GM19043 (cell line): ENCODE data around the gene DCST2.
"Not testable (repeated sequence)": the region's sequence is repeated elsewhere in the genome, so short reads cannot be mapped to it uniquely, and the experiment has no call there.

Experiments used
- ATAC-seq: cut with Tn5 transposase; IDR thresholded peaks from one replicate; pipeline ENCODE4 v1.9.1; 2021; ENCODE audit warnings: low read depth; ENCODE audit not compliant: unreplicated experiment

Gene DCST2

DNA sequence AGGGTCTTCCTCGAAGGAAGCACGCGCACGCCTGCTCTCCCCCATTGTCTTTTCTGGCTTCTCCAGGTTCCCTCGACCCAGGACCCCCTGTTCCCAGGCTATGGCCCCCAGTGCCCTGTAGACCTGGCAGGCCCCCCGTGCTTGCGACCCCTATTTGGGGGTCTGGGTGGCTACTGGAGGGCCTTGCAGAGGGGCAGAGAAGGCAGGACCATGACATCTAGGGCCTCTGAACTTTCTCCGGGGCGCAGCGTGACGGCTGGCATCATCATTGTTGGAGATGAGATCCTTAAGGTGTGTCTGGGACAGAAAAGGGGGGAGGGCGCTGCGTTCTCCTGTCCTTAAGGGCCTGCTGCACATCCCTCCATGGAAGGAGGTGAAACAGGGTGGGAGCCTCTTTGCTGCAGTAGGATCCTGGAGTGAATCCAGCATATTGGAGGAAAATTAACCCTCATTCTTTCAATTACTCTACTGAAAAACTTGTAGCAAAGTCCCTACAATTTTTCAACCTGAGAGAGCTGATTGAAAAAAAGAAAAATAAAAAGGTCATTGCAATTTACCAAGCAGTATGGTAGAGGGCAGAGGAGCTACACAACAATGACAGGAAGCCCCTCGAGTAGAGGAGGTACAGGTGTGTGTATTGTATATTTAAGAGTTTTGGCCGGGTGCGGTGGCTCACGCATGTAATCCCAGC, 49.7 kb downstream of the DCST2 start:
- ATAC-seq: no peak

DNA sequence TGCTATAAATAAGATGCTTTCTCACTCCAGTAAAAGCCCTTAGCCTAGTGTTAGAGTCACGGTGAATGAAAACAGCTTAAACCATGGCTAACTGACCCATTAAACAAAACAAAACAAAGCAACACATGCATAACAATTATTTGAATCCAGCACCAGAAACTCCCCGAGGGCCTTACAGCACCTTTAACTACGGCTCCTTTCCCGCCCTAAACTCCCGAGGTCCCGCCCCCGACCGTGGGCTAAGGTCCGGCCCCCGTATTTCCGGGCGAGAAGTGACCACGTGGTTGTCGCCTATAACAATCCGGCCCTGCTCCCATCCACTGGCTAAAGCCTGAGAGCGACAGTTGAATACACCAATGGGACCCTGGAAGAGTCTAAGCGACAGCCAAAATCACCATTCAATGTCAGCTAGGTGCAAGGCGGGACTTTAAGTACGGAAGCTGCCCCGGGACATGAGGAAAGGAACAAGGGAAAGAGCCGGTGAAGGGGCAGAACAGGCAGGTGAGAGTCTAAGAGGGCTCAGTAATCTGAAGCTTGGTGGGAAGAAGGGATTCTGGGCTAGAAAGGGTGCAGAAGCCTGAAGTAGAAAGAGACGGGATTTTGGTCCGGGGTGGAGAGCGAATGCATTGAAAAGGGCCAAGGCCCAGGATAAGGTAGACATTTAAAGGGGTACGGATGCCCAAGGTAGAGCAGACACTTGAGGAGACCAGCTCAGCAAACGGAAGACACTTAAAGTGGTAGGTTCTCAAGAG, 50.5 kb downstream of the DCST2 start, which contains the start of gene FLAD1:
Gene FLAD1, plus strand, starts transcription at position 448 of the 752 bp plus-strand sequence. CDS start 351 bp downstream, outside the sequence.
- peak; percentile 98 for ATAC-seq

DNA sequence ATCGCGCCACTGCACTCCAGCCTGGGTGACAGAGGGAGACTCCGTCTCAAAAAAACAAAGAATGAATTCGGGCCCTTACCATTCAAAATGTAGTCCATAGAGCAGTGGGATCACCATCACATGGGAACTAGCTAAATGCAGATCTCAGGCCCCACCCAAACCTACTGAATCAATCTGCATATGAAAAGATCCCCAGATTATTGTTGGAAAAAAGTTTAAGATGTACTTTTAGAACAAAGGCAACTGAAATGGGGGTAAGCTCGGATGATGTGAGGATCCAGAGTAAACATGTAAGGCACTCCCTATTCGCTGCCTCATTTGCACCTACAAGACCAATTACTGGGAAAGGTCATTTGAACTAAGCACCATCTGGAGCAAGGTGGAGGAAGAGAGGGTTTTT, 51.2 kb downstream of the DCST2 start:
- ATAC-seq: no peak

DNA sequence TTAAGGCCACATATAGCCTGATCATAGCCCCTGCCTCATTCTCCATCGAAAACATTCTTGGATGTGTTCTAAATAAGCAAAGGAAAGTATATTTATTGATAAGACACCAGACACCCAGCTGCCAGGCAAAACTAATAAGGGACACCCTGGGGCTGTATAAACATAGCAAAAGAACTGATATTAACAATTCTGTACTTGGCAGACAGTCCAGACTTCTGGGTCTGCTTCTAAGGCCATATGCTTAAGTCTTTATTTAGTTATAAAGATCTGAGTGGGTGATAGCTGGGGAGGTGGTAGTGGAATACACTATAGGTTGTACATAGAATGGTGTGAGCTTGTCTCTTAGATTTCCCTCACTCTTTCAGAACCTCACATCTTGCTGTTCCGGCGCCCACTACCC, 55.2 kb downstream of the DCST2 start:
- ATAC-seq: no peak

DNA sequence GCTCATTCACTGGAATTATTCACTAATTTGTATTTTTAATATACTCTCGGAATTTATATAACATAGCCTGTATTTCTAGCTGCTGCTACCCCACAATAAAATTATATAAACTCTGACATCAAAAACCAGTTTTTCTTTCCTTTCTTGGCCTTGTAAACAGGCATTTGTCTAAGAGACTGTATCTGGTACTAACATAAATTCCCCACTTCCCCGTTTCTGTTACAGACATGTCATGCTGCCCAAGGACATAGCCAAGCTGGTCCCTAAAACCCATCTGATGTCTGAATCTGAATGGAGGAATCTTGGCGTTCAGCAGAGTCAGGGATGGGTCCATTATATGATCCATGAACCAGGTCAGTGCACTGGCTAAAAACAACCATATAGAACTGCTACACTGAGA, 55.8 kb downstream of the DCST2 start:
- not testable (repeated sequence) for ATAC-seq

DNA sequence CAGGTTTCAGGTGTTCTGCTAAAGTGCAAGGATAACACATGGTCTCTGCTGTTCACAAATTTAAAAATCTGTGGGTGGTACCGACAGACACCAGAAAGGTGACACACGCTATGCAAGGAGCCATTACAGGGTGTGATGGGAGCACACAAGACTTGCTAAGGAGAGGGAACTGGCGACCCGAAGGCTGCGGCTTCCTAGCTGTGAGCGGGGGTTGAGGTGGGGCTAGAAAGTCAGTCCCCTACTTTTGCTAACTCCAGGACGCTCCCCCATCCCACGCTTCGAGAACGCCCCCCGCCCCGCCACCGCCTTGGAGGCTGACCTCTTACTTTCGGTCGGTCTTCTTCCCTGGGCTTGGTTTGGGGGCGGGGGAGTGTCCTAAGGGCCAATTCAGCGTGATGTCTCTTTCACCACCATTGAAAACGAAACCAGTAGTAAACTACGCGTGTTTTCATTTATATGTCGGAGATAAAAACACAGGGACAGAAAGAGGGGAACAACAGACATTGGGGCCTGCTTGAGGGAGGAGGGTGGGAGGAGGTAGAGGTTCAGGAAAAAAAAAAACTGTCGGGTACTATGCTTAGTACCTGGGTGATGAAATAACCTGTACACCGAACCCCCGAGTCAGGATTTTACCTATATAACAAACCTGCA, 58.0 kb downstream of the DCST2 start:
- no peak for ATAC-seq

DNA sequence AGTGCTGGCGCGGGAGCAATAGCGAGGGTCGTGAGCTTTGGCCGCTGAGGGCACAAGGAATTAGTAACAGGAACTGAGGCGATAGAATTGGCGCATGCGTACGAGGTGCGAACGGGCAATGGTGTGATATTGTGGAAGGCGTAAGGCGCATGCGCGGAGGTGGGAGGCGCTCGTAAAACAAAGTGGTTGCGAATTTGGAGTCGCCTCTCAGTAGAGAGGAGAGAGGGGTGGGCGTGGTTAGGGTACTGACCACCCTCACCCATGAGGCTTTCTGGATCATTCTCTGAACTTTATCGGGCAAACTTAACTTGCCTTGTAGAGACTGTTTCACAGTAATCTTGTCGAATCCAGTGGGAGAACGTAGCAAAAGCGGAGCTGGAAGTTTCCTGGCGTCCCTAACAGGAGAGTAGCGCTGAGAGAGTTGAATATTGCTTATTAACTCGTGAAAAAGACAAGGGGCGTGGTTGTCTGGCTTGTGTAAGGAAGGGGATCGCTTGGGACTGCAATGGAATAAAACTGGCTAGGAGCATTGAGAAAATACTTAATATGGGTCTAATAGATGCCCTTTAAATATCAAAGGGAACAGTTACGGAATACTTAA, 58.7 kb downstream of the DCST2 start:
- peak; percentile 35 for ATAC-seq

DNA sequence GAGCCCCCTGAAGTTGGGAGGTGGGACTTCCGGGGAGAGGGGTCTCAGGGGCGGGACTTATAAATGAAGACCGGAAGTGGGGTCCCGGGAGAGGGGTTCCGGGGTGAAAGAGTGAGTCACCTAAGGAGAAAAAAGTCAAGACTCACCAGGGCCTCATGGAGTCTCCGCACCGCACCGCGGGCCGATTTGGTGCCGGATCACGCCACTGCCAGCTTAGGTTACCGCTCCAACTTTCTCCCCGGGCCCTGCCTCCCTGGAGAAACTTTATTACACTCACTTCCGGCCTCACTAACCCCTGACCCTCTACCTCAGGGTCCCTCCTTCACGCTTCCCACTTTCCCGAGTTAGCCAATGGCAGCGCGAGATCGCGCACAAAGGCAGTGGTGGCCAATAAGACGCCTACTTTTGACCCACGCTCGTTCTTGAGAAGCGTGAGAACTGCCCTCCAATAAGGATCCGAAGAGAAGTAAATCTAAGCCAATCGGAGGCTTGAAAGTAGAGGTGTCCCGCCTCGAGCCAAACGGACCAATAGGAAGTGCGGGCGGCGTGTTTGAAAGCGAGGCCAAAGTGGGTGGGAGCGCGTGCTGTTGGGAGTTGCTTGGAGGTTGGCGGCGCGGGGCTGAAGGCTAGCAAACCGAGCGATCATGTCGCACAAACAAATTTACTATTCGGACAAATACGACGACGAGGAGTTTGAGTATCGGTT, 59.3 kb downstream of the DCST2 start, which contains the start of gene CKS1B:
Gene CKS1B, plus strand, starts transcription at position 580 of the 706 bp plus-strand sequence. Its CDS starts 65 bp downstream, at position 645.
- ATAC-seq: peak; percentile 70

DNA sequence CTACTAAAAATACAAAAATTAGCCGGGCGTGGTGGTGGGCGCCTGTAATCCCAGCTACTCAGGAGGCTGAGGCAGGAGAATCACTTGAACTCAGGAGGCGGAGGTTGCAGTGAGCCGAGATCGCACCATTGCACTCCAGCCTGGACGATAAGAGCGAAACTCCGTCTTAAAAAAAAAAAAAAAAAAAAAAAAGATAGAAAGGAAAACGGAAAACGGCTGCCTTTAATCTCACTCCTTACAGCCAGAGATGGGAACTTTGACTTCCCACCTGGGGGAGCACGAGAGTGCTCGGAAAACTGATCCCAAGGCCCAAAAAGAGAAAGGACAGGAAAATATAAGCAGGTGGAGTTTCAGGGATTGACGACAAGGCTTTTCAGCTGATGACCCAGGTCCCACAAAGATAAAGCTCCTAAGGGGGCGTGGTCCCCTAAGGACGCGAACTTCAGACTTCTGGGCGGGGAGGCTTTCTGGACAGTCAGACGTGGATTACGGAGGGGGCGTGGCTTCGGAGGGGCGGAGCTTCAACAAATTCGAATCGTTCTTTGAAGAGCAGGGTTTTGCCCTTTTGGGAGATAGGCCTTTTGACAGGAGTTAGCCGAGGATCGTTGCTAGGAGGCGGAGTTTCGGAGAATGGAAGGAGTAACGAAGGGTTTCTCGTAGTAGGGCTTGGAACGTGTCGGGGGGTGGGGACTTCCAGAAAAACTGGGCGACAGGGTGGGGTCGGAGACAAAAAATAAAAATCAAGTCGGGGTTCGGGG, 60.1 kb downstream of the DCST2 start:
- no peak for ATAC-seq

DNA sequence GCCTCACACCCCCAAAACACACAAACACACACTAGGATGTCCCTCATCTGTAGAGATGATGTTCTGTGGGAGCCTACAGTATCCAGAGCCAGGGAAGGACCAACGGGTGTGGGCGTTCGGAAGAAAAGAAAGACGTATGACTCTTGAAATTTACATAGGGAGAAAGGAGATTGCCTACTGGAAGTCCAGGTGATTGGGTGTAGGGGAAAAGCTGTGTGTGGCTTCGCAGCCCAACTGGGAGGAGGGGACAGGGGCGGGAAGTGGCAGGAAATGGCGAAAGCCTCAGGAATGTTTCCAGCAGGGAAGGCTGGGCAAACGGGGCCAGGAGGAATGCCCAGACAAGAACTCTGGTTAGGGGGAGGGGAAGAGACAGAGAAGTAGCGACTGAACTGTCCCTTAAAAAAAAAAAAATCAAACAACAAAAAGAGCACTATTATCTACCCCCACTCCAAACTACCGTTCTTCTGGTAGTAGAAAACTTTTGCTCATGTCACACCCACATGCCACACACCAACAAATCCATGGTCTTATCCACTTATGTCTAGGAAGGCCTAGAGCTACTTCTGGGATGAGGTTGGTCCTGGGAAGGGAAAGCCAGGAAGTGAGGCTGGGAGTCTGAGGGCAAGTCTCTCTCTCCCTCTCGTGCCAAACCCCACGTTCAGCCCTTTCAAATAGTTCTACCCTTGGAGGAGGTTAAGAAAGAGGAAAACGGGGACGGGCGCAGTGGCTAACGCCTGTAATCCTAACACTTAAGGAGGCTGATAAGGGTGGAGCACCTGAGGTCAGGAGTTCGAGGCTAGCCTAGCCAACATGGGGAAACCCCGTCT, 60.9 kb downstream of the DCST2 start:
- ATAC-seq: no peak

DNA sequence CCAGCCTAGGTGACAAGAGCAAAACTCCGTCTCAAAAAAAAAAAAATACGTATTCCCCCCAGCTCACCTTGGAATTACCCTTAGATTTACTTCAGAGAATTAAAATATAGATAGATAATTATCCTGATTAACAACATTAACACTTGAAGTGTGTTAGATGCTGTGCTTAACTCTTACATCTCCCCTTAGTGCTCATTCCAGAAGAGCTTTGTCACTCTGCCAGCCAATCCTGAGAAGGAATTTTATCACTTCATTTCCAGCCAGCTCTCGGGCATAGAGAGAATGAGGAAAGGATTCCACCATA, 61.4 kb downstream of the DCST2 start:
- ATAC-seq: no peak

DNA sequence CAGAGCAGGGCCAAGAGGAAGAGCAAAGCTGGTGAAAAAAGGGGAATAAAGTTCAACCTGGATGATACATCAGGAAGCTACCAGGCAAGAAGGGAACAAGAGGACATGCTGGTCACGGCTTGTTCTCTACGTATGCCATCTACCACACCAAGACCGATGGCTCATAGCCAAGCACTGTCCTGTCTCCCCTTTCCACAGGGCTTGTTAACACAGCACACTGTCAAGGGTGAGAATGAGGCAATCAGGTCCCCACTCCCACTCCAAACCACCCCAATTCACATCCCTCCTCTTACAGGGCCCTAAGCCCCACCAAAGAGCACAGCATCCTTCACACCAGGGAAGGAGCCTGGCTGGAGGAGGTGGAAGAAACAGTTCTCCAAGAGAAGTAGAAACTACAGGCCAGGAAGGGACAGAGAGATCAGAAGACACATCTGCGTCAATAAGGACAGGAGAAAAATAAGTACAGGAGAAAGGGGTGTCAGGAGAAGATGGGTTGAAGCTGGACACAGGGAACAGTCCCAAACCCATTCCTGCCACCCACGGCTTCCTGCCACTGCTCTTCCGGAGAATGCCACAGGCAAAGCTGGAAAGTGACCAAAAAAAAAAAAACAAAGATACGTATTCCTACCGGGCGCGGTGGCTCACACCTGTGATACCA, 62.1 kb downstream of the DCST2 start:
- no peak for ATAC-seq

DNA sequence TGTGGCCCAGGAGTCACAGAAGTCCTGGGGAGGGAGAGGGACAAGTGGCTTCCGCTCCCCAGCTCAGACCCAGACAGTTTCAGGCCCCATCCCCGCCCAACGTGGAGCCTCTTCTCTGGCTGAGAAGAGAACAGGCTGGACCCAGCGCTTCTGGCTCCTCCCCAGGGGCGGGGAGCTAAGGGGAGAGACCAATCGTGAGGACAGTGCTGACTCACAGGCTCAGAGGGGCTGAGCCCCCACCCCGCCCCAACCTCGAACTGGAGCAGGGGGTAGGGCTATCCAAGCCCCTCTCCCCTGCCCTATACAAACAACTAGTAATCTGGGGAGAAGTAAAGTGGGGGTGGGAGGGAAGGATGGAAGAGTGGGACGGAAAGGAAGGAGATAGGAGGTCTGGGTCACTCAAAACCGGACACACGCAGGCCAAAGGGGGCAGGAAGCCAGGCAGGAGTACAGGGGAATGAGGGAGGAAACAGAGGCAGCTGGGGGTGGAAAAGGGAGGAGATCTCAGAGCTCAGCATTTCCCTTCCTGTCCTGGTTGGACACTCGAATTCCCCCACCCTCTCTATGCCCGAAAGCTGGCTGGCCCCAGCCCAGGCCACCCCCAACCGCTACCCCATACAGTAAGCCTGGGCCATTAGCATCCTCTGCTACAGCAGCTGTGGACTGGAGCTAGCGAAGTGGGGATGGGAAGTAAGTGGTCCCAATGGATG, 62.8 kb downstream of the DCST2 start, which contains the start of gene SHC1:
Gene SHC1, minus strand, starts transcription at position 117 of the 710 bp plus-strand sequence. CDS start 221 bp downstream, outside the sequence.
- no peak for ATAC-seq

DNA sequence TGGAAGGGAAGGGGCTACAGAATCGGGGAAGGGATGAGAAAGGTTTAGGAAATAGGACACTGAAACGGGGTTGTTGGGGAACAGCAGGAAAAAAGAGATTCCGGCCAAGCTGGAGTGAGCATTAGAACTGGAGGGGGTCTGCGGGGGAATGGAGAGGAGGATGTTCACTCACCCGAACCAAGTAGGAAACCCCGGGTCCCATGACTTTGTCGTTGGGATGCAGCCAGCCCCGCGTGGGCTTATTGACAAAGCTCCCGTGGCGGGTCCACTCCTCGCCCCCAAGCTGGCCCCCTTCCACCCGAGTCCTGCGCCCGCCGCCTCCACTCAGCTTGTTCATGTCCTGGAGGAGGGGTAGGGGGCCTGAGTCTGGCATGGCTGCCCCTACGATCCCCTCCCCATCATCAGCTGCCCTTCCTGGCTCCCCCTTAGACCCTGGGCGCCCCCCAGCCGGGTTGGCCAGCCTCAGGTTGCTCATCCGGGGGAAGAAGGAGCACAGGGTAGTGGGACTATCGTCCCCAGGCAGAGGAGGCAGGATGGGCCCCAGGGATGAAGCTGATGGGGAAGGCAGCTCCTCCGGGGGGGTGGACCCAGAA, 63.6 kb downstream of the DCST2 start:
- ATAC-seq: no peak

DNA sequence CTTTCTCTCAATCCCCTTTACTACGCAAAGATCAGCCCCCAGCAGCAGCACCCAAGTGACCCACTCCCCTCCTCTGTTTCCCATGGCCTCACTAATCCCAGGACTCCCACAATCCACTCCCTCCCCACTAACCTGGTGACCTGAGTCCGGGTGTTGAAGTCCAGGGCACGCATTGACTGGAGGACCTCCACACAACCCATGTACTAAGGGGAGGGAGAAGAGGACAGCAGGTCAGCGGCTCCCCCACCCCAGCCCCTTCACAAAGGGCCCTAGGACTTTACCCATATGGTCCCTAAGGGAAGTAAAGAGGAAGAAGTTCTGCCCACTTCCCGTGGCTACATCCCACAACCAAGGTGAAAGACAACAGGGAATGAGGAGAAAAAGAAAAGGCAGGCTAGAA, 64.3 kb downstream of the DCST2 start:
- ATAC-seq: no peak

DNA sequence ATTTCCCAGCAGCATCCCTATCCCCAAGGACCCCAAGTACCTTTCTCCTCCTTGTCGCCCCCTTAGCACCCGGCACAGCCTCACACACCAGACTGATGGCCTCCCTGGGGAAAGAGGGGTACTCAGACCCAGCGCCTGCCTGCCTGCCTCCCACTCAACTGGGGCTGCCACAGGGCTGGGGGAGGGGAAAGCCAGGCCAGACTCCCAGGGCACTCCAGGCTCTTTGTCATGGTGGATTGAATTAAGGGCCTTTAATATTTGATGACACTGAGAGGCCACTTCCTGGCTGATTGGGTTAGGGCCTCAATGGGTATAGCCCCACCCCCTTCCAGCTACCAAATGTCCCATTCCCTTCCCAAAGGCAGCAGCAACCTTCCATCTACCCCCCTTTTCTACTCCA, 64.8 kb downstream of the DCST2 start:
- ATAC-seq: no peak
